Measurements from ENCODE around the gene USP20.

The USP20 gene

DNA sequence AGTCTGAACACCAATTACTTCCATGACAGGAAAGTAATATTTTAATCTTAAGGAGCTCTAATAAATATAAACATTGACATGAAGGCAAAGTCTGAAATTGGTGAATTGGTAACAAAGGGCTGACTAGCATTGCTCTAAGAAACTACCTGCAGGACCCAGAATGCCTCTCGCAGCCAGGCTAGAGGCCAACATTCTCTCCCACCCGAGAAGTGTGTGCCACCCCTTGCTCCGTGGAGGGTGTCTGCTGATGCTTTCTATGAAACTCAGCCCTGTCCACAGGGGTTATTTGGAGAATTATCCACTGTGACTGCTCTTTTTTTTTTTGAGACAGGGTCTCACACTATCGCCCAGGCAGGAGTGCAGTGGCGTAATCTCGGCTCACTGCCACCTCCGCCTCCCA lies 81.4 kb downstream of the USP20 start (continued):
- TF ChIP-seq, protein P1, sequence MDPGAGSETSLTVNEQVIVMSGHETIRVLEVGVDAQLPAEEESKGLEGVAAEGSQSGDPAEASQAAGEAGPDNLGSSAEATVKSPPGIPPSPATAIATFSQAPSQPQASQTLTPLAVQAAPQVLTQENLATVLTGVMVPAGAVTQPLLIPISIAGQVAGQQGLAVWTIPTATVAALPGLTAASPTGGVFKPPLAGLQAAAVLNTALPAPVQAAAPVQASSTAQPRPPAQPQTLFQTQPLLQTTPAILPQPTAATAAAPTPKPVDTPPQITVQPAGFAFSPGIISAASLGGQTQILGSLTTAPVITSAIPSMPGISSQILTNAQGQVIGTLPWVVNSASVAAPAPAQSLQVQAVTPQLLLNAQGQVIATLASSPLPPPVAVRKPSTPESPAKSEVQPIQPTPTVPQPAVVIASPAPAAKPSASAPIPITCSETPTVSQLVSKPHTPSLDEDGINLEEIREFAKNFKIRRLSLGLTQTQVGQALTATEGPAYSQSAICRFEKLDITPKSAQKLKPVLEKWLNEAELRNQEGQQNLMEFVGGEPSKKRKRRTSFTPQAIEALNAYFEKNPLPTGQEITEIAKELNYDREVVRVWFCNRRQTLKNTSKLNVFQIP (CRISPR knock-in tag; IDR thresholded peaks at IDR 0.05; ENCODE audit: borderline replicate concordance, low read depth): no peak

GRCh38 chr9:129918296-129918950 lies 83.2 kb downstream of the USP20 start:
- no peak for ATAC-seq
- TF ChIP-seq, protein P2, sequence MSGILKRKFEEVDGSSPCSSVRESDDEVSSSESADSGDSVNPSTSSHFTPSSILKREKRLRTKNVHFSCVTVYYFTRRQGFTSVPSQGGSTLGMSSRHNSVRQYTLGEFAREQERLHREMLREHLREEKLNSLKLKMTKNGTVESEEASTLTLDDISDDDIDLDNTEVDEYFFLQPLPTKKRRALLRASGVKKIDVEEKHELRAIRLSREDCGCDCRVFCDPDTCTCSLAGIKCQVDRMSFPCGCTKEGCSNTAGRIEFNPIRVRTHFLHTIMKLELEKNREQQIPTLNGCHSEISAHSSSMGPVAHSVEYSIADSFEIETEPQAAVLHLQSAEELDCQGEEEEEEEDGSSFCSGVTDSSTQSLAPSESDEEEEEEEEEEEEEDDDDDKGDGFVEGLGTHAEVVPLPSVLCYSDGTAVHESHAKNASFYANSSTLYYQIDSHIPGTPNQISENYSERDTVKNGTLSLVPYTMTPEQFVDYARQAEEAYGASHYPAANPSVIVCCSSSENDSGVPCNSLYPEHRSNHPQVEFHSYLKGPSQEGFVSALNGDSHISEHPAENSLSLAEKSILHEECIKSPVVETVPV (CRISPR knock-in tag; IDR thresholded peaks at IDR 0.05): no peak
- no peak for TF ChIP-seq ISL1 (CRISPR knock-in tag; IDR thresholded peaks at IDR 0.05)
- TF ChIP-seq TOX (CRISPR knock-in tag; IDR thresholded peaks at IDR 0.05; ENCODE audit: borderline replicate concordance): no peak
- no peak for TF ChIP-seq OSR1 (CRISPR knock-in tag; IDR thresholded peaks at IDR 0.05)
- no peak for TF ChIP-seq ZNF8 (CRISPR knock-in tag; IDR thresholded peaks at IDR 0.05)
- TF ChIP-seq PPARA (CRISPR knock-in tag; IDR thresholded peaks at IDR 0.05; ENCODE audit: borderline replicate concordance): no peak
- TF ChIP-seq CREB5 (CRISPR knock-in tag; IDR thresholded peaks at IDR 0.05; ENCODE audit: low read depth): no peak
- TF ChIP-seq BACH2 (CRISPR knock-in tag; IDR thresholded peaks at IDR 0.05; ENCODE audit: borderline replicate concordance): no peak
- TF ChIP-seq SNAI2 (CRISPR knock-in tag; IDR thresholded peaks at IDR 0.05): no peak
- TF ChIP-seq ZFP30 (CRISPR knock-in tag; IDR thresholded peaks at IDR 0.05): no peak
- no peak for TF ChIP-seq ARNTL (CRISPR knock-in tag; IDR thresholded peaks at IDR 0.05; ENCODE audit: borderline replicate concordance, low read depth)
- TF ChIP-seq, protein P3, sequence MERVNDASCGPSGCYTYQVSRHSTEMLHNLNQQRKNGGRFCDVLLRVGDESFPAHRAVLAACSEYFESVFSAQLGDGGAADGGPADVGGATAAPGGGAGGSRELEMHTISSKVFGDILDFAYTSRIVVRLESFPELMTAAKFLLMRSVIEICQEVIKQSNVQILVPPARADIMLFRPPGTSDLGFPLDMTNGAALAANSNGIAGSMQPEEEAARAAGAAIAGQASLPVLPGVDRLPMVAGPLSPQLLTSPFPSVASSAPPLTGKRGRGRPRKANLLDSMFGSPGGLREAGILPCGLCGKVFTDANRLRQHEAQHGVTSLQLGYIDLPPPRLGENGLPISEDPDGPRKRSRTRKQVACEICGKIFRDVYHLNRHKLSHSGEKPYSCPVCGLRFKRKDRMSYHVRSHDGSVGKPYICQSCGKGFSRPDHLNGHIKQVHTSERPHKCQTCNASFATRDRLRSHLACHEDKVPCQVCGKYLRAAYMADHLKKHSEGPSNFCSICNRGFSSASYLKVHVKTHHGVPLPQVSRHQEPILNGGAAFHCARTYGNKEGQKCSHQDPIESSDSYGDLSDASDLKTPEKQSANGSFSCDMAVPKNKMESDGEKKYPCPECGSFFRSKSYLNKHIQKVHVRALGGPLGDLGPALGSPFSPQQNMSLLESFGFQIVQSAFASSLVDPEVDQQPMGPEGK (CRISPR knock-in tag; IDR thresholded peaks at IDR 0.05; ENCODE audit: borderline replicate concordance): no peak
- TF ChIP-seq ZNF70 (CRISPR knock-in tag; IDR thresholded peaks at IDR 0.05): no peak
- TF ChIP-seq, protein P1 (CRISPR knock-in tag; IDR thresholded peaks at IDR 0.05; ENCODE audit: borderline replicate concordance, low read depth): no peak
- TF ChIP-seq ZFP3 (CRISPR knock-in tag; IDR thresholded peaks at IDR 0.05): no peak
- no peak for TF ChIP-seq ZNF565 (CRISPR knock-in tag; conservative IDR thresholded peaks at IDR 0.05; ENCODE audit: low read depth)
- no peak for TF ChIP-seq RARB (CRISPR knock-in tag; IDR thresholded peaks at IDR 0.05)
- TF ChIP-seq, protein P4, sequence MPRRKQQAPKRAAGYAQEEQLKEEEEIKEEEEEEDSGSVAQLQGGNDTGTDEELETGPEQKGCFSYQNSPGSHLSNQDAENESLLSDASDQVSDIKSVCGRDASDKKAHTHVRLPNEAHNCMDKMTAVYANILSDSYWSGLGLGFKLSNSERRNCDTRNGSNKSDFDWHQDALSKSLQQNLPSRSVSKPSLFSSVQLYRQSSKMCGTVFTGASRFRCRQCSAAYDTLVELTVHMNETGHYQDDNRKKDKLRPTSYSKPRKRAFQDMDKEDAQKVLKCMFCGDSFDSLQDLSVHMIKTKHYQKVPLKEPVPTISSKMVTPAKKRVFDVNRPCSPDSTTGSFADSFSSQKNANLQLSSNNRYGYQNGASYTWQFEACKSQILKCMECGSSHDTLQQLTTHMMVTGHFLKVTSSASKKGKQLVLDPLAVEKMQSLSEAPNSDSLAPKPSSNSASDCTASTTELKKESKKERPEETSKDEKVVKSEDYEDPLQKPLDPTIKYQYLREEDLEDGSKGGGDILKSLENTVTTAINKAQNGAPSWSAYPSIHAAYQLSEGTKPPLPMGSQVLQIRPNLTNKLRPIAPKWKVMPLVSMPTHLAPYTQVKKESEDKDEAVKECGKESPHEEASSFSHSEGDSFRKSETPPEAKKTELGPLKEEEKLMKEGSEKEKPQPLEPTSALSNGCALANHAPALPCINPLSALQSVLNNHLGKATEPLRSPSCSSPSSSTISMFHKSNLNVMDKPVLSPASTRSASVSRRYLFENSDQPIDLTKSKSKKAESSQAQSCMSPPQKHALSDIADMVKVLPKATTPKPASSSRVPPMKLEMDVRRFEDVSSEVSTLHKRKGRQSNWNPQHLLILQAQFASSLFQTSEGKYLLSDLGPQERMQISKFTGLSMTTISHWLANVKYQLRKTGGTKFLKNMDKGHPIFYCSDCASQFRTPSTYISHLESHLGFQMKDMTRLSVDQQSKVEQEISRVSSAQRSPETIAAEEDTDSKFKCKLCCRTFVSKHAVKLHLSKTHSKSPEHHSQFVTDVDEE (CRISPR knock-in tag; IDR thresholded peaks at IDR 0.05): no peak
- no peak for TF ChIP-seq CSDC2 (CRISPR knock-in tag; IDR thresholded peaks at IDR 0.05)

GRCh38 chr9:129919277-129919676 lies 84.0 kb downstream of the USP20 start:
- ATAC-seq: no peak
- TF ChIP-seq GLIS3 (CRISPR knock-in tag; IDR thresholded peaks at IDR 0.05) (no peak), ZC3H10 (CRISPR knock-in tag; IDR thresholded peaks at IDR 0.05) (no peak), ZNF565 (CRISPR knock-in tag; conservative IDR thresholded peaks at IDR 0.05; ENCODE audit: low read depth) (no peak), ZFP3 (CRISPR knock-in tag; IDR thresholded peaks at IDR 0.05) (no peak), TCF4 (CRISPR knock-in tag; IDR thresholded peaks at IDR 0.05; ENCODE audit: borderline replicate concordance) (no peak)
- TF ChIP-seq, protein P1 (CRISPR knock-in tag; IDR thresholded peaks at IDR 0.05; ENCODE audit: borderline replicate concordance, low read depth): no peak
- TF ChIP-seq, protein P4 (CRISPR knock-in tag; IDR thresholded peaks at IDR 0.05): no peak
